CD4-positive, alpha-beta T cell treated with Interleukin-10 for 1 hour (primary cell): ENCODE measurements around the gene ZFP36L1.
A peak's percentile ranks its signal among the peaks of the same experiment; 100 is the strongest.

ENCODE experiments used
- DNase-seq: peaks from one replicate; pipeline ENCODE4 v3.0.0-alpha.2; 2020

The ZFP36L1 gene

DNA sequence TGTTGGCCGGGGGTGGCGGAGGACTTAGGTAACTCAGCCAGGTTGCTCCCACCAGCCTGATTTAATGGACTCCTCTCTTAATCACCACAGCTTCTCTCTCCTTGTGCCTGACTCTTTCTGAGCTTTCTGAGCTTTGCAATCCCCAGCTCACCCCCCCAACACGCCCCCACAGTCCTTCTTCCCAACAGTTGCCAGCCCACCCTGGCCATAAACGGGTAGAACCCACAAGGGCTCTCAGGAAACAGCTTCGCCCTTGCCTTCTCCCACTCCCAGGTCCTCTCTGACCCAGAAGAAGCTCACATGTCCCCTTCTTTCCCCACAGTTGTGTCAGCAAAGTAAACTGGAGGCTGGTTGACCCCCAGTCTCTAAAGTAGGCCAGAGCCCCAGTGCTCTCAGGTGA is 32.9 kb downstream of the ZFP36L1 start:
- no peak for DNase-seq

DNA sequence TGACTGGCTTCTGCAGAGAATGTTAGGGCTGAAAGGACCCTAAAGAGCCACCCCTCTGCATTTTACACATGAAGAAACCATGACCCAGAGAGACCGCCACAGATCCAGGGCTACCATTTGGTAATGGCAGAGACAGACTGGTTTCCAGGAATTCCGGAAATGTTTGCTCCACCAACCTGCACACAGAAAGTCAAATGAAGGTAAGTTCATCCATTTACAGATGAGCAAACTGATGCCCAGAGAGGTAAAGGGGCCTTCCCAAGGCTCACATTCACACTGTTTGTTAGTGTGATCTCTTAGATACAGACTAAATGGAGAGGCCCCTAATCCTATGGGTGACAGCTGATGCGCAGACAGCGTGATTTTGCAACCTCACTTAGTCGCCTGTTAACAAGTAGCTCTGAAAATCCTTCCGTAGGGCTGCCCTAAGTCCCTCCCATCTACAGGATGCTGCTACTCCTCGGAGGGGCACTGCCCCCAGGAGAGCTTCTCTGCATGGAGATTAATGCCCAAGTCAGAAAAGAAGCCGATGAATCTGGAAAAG is 33.8 kb downstream of the ZFP36L1 start:
- DNase-seq, result no peak

DNA sequence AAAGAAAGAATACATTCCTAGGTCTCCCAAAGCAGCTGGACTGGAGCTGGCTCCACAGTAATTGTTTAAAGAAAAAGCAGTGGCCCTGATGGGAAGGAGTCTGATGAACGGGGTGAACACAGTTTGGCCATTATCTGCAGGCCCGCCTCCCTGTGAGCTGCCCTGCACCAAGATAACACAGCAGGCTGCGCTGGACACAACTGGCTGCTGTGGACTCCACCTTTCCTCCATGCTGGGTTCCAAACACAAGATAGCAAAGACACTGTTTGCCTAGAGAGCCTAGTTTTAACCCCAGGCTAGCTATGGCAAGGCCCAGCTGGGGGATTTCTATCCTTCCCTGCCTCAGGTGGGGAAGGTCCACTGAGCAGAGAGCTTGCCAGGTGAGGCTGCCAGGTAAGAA is 34.6 kb downstream of the ZFP36L1 start:
- no peak for DNase-seq

DNA sequence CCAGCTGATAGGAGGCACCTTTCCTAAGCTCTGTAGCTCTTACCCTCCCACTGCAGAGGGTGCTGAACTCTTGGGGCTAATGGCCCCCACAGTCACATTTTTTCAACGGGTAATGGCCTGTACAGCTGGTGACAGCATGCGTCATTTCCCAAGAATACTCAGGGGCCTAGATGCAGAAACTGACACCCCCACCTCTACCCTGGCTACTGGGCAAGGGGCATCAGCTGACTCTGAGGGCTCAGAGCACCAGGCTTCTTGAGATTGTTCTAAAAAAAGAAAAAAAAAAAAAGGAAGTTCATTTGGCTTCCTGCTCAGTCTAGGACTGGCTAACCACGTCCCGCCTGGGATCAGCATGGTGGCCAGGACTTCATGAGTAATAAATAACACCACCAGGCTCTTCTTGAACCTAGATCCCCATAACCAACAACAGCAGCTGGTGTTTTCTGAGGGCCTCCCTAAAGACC is 35.2 kb downstream of the ZFP36L1 start:
- DNase-seq, result no peak

DNA sequence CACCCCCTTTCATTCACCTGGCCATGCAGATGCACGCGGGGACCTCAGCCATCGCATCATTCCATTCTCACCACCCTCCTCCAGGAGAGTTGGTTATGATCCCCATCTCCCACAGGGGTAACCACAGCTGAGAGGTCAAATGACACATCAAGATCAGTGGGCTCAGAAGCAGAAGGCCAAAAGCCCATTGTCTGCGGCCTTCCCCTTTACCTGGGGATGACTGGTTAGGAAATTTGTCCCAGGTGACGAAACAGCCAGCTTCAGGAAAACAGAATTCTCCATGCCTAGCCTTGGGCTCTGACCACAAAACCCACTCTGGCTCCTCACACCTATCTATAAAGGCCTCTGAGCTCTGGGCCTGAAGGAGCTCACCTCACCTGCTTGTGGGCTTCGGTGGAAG is 36.1 kb downstream of the ZFP36L1 start:
- DNase-seq, result no peak

DNA sequence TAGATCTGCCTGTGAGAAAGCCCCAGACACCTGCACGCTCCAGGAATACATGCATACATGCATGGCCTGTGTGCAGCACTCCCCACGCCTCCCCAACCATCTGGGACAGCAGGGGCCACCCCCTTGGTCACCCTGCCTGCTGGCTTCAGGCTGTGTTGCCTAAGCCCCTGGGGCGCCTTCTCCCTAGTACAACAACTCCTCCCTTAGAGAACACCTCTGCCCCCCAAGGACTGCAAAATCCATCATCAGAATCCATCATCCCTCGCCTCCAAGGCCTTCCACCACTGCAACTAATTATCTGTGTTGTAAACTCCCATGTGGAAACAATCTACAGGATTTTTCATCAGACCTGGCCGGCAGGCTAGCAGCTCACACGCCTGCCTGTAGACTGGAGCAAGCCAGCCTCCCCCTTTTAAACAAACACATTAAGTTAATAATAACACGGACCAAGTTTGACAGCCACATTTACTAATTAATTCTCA is 36.8 kb downstream of the ZFP36L1 start:
- DNase-seq, result no peak

DNA sequence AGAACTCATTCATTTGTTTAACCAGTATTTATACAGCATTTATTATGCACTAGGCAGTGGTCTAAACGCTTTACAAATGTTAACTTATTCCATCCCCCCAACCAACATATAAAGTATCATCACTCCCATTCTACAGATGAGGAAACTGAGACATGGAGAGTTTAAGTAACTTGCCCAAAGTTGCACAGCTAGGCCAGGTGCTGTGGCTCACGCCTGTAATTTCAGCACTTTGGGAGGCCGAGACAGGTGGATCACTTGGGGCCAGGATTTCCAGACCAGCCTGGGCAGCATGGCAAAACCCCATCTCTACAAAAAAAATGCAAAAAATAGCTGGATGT is 37.9 kb downstream of the ZFP36L1 start:
- no peak for DNase-seq

DNA sequence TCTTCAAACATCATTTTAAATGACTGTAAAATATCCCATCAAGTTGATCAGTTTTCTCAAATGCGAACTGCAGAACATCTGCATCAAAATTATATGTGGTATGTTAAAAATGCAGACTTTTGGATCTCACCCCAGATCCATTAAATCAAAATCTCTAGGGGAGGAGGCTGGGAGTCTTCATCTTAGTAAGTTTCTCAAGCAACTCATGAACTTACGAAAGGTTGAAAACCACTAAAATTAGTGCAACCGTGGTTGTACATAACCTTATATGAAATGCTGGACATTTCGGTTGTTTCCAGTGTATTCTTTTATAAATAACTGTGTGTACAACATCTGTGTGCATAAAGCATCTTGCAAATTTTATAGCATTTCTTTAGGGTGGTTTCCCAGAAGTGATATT is 39.2 kb downstream of the ZFP36L1 start:
- no peak for DNase-seq

DNA sequence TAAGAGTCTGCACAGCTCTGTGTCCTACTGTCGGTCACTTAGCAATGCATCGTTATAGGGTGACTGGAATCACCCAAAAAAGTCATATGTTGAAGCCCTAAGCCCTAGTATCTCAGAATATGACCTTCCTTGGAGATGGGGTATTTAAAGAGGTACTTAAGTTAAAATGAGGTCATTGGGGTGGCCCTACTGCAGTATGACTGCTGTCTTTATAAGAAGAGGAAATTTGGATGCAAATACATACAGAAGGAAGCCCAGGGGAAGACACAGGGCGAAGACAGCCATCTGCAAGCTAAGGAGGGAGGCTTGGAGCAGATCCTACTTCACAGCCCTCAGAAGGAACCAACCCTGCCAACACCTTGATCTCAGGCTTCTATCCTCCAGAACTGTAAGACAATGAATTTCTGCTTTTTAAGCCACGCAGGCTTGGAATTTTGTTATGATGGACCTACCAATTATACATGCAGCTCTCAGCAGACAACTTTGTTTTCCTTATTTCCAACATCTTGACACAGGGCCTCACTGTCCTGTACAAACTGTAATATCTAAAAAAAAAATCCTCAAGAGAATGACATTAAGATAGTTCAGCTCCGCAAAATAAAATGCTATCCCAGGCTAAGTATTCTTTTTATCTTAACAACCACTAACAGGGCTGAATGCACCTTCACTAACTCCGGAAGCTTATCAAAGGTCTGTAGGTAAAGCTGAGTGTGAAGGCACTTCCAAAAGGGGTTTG is 40.4 kb downstream of the ZFP36L1 start:
- DNase-seq, result no peak

DNA sequence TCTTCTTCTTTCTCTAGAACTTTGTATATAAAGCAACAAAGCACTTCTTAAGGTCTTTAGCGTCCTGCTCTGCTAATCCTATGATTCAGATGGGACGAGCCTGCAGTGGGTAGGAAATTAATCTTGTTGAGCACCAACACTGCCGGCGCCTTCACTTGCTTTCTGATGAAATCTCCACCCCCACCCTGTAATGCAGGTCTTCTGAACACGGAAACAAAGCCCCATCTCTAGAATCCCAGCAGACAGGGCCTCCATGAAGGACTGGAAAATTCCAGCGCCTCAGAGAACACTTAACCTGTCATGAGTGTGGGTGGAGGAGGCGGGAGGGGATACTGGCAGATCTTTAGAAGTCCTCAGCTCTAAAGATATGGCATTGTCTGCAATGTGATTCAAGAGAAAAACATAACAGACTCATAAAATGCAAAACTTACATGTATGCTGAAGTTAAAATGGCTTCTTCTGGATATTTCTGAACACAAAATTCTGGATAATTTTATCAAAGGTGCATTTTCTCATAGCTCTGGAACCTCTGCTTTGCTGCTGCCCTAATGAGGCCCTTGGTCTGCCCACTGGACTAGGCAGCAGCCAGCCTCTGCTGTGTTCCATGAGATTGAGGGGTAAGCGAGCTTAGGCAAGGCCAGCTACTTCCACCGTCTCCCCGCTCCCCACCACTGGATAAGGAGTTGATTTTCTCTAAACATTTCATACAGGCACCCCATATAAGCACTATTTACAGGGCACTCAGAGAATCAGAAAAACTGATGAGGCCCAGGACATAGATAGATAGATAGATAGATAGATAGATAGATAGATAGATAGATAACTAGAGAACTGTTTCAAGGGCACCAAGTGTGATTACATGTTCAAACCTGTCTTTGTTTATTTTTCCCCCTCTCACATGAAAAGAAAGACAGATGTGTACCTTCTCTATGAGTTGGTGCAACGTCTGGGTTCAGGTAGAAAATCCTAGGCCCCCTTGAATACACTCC is 43.1 kb downstream of the ZFP36L1 start:
- no peak for DNase-seq

DNA sequence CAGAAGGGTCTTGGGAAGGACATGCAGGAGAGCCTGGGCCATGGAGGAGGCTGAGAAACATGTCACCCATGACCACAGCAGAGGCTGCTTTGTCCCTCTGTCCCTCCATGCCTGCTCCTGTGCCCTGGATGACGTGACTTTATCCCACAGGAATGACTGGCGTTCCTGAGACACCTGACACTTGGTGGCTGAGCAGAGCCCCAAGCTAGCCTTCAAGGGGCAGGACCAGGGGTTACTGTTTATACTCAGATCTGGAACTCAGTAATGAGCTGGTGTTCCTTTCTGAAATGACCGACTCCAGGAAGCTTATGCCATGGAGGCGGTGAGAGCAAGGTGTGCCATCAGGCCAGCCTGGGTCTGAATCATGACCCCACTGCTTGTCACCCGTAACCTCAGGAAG is 44.2 kb downstream of the ZFP36L1 start:
- no peak for DNase-seq

DNA sequence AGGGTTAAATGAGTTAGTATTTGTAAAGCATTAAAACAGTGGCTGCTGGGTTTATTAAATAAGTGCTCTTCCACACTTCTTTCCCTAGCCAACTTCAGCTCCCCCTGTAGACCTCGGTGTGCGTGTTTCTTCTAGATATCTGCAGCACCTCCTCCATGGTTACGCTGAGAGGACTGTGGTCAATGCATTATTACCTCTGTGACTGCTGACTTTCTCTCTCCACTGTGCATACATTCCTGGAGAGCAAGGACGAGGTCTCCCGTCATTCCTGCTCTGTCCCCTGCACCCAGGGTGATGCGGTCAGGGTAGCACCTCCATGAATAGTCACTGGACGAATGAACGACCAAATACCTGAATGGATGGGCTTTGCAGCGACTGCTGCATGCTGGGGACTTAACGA is 44.6 kb downstream of the ZFP36L1 start:
- DNase-seq, result no peak

DNA sequence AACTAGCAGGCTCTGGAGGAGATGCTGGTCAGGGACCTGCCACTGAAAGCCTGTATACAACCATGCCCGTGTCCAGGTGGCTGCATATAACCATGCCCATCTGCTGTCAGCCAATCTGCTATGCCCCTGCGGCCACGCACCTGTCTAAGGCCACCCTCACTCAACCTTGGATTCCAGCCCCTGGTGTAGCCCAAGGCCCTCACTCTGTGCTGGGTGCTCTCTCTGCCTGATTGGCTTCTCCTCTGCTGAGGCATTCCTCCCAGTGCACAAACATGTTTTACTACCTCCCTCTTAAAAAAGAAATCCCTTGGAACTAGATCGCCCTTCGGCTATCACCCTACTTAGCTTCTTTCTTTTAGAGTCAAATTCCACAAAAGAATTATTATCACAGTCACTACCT is 45.5 kb downstream of the ZFP36L1 start:
- DNase-seq, result no peak

DNA sequence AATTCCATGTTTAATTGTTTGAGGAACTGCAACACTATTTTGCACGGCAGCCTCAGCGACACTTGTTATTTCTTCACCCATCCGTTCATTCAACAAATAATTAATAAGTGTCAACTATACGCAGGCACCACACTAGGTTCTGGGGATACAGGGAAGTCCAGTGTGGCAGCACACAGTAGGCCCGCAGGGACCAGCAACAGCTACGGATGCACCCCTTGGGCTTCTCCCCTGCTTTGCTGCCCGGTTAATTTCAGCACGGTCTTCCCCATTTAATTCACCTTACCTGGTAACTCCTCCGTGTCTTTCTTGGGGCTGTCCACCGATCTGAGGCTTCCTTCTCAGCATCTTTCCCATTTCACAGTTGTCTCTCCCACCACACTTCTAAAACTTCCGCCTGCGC is 48.3 kb downstream of the ZFP36L1 start:
- DNase-seq, result no peak

DNA sequence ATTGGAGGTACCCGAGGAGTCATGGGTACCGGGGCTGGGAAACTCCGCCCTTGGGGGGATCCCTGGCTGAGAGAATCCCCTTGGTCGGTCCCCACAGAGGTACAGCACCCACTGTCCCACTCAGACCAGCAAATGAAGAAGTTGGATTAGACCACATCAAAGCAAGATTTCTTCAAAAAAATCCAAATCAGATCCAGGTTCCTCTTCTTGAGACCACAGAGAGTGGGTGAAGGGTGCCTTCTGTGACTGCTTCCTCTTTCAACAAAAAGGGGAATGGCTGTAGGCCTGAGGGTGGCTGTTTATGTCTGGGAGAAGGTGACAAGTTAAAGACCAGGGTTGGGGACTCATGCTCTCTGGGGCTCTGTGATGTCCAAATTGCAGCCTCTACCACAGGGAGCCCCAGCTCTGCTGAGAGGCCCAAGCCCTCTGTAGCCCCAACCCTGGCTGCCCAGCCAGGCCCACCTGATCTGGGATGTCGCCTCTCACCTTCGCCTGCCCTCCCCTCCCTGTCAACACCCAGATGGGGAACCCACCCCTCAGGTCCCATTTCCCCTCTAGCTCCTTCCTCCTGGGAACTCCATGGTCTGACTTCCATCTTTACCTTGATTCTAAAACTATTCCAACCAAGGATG is 50.9 kb downstream of the ZFP36L1 start:
- peak; percentile 34 for DNase-seq

DNA sequence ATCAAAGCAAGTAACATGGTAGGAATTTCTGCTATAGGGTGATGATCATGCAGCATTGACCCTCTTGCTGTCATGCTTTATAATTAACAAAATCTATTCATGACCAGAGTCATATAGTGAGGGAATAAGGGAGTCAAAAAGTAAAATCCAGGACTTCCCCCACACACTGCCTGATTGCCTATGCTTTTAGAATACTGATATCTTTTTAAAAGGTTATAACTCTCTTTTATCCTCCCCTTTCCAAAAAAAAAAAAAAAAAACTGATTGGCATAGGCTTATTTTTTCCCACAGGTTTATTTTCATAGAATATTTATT is 51.4 kb downstream of the ZFP36L1 start:
- no peak for DNase-seq

DNA sequence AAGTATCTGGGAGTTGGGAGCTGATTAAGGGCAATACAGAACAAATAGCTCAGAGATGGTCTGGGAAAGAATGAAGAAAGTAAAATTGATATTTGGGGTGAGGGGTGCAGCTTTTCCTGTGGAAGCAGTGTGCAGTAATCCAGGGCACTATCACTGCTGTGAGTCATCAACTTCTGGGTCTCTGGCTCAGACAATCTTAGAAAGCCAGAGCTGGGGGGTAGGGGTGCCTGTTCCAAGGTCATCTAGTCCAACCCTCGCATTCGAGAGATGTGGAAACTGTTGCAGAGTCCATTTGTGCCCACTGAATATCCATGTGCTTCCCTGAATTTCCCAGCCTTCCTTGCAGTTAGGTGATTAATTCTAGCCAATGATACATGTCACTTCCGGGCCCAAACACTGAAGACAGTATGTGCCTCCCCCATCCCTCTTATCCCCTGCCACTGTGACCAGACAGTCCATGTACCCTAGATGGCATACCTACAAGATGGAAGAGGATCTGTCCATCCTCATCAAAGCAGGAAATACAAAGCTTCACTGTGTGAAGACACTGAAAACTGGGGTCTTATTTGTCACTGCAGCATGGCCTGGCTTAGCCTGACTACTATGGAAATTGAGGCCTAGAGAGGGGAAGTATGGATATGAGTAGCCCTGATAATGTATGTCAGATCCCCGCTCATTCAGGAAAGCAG is 51.9 kb downstream of the ZFP36L1 start:
- DNase-seq, result no peak

DNA sequence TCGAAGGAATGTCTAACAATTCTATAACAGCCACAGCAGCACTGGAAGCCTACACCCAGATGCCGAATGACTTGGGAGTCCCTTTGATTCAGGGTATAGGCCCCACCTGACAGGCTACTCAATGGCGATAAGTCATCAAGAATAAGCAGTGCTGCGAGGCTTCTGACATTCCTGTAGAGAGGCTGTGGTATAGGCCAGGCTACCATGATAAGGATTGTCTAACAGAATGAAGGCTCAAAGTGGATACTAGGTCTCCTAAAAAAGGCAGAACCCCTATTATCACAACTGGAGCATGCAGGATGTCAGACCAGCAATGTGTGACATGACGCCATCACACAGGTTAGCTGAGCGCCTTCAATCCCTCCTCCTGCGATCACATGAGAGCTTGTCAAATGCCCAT is 53.2 kb downstream of the ZFP36L1 start:
- DNase-seq, result no peak

DNA sequence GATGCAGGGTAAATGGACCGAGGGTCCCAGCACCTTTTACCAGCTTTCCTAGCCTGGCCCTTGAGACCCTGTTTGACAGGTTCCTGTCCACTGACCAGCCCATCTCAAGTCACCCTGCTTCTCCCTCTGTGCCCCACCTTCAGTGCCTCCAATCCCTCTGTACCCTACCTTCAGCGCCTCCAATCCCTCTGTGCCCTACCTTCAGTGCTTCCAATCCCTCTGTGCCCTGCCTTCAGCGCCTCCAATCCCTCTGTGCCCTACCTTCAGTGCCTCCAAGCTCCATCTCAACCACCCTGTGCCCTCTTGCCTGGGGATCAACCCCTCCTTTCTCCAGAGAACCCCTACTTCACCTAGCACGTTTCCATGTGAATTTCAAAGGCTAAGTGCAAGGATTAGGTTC is 54.3 kb downstream of the ZFP36L1 start:
- DNase-seq, result no peak
